SKM-1 (cell line): ENCODE data around the gene RRP15.
"Not testable (repeated sequence)": the region's sequence is repeated elsewhere in the genome, so short reads cannot be mapped to it uniquely, and the experiment has no call there.

Experiments used
- DNase-seq: peaks from one replicate; lab custom pipeline; 2025; ENCODE audit not compliant: unreplicated experiment; lab: John Stamatoyannopoulos, UW

Gene RRP15

GRCh38 chr1:218296162-218296561, 11.1 kb downstream of the RRP15 start:
- no peak for DNase-seq

DNA sequence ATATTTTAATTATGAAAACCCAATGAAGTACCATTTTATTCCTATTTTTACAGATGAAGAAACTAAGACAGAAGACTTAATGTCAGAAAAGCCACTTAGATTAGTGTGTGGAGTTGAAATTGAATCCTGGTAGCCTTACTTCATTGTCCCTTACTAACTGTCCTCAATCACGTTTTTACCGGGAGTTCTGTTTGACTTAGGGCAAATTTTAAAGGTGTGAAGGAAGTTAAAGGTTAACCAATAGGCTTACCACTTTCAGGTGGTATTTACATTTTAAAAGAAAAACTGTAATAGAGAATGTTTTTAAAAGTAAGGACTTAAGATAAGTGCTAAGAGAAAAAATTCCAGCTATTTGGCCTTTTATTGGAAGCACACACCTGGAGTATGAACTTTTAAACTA, 12.4 kb downstream of the RRP15 start:
- DNase-seq: no peak

DNA sequence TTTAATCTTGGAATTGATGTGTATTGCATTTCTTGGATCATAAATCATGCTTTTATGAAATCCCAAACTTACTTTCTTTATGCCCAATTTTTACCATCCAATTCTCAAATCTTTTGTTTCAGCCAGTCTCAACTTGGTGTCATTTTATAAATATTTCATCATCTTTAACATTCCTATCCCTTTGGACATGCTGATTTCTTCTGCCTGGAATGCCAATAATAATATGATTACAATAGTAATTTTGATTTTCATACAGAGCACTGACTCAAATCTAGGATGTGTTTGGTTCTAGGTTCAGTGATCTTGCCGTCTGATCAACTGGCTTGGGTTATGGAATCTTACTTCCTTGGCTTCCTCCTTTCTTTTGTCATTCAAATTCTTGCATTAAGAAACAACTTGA, 12.8 kb downstream of the RRP15 start:
- no peak for DNase-seq

- DNase-seq: no peak
Measured at GRCh38 chr1:218298398-218298797, 13.3 kb downstream of the RRP15 start.

GRCh38 chr1:218299416-218299815, 14.3 kb downstream of the RRP15 start:
- no peak for DNase-seq

GRCh38 chr1:218301217-218301616, 16.1 kb downstream of the RRP15 start:
- no peak for DNase-seq

- DNase-seq: no peak
Measured at GRCh38 chr1:218302155-218302554, 17.1 kb downstream of the RRP15 start.

- no peak for DNase-seq
Measured at GRCh38 chr1:218303176-218303879, 18.2 kb downstream of the RRP15 start.

DNA sequence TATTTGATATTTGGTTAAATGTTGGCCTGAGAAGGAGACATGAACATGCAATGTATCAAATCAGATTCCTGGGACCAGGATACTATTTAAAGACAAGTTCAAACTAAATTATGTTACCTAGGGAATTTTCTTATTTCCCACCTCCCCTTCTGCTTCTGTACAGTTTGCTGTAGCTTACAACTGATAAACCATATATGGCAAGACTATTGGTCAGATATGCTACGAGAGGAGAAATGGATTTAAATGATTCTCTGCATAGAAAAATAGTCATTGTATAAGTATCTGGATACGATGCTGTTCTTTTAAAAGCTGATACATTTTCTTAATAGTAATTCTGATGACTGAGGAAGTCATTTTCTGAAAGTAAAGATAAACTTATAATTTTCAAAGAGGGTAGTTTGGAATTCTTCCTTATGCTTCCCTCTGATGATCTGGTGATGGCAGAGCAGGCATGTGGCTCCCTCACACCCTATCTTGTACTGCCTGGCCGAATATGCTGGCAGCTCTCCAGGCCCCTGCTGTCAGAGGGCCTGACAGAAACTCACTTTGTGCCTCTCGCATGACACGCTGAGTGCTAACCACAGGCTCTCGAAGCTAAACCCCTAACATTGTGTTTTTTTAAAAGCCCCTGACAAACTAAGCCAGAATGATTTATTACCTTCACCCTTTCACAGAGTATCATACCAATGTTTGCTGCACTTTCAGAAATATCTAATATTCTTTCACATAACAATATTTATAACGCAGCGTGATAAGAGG, 19.4 kb downstream of the RRP15 start:
- DNase-seq: no peak

- DNase-seq: no peak
Measured at GRCh38 chr1:218305472-218306064, 20.5 kb downstream of the RRP15 start.

GRCh38 chr1:218312509-218312908, 27.4 kb downstream of the RRP15 start:
- no peak for DNase-seq

DNA sequence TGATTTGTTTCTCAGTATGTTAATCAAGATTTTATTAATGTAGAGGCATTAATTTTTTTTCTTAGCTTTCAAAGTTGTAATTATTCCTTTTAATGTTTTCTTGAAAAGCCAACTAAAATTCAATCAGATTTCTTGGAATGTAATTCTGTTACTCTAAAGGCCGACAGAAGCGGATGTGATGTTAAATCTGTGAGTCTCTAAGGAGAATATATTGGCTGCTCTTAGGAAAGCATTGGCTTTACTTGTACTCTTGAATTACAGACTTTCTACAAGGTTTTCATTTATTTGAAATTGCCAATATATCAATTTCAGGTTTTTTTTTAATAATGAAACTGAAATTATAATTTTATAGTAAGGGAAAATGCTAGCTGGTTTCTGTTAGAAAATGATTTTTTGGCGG, 29.2 kb downstream of the RRP15 start:
- DNase-seq: no peak

DNA sequence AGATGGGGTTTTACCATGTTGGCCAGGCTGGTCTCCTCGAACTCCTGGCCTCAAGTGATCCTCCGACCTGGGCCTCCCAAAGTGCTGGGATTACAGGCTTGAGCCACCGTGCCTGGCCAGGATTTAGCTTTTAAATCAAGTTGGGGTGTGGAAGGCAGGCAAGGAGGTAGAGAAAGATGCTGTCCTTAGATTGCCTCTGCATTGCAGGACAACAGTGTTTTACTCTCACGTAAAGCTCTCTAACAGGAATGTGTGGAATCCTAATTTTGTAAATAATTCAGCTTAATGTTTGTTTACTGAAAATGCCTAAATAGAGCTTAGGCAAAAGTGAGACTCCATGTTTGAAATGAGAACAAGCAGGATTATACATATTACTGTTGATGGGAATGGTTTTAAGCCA, 30.5 kb downstream of the RRP15 start:
- DNase-seq: no peak

DNA sequence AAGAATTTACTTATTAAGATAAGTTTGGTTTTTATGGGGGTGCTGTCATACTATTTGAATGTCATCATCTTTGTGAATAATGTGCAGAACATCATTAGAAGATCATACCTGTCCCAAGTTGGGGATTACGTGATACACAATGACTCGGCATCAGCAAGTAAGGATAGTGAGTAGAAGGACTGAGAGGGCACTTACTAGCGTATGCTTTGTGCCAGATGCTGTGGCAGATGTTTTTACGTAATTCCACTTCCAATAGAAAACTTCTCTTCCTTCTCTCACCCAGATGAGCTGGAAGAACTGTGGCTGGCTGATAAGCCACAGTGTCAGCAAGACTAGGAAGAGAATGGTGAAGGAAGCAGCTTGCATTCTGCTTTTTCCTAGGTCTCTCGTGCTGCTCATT, 32.0 kb downstream of the RRP15 start:
- DNase-seq: no peak

- not testable (repeated sequence) for DNase-seq
Measured at GRCh38 chr1:218320182-218320581, 35.1 kb downstream of the RRP15 start.

DNA sequence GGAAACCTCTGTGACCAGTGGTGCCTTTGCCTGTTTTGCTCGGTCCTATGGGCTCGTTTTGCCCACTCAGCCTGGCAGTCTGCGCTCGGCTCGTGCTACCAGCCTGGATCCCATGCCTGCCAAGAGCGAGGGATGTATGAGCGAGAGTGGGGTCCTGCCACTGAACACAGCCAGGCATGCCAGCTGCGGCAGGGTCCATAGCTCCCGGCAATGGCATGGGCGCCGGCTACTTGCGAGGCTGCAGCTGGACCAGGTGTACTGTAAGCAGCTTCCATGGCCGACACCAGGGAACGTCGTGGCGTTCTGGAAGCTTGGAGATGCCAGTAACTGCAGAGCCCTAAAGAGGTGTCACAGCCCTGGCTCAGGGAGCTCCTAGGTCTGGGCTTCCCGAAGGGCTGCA, 37.7 kb downstream of the RRP15 start:
- DNase-seq: no peak

DNA sequence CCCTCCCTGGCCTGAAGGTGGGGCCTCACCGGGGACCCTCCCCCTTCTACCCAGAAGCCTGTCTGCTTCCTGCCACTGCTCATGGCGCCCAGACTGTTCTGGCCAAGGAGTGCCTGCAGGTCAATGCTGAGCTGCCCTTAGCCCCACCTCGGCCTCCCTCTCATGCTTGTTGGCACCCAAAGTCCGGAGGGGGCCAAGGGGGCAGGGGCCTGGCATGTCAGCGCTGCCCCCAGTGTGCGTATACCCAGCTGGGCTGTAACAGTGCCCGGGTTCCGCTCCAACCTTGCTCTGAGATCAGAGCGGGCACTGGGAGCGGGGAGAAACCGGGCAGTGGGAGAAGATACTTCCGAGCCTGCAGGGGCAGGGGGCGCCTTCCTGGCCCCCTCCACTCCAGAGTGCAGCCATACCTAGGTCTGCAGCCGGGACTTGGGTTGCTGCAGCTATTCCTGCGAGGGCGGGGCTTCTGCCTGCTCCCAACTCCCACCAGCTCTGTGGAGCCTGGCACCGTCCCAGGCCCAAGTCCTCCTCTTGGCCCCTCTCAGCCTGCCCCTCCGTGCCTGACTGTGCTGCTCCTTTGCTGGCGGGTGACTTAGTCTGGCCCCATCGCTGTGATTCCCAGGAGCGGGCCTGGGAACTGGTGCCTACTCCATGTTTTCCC, 38.6 kb downstream of the RRP15 start:
- DNase-seq: no peak

GRCh38 chr1:218324226-218324580, 39.1 kb downstream of the RRP15 start:
- DNase-seq: no peak

- DNase-seq: no peak
Measured at GRCh38 chr1:218328769-218329168, 43.7 kb downstream of the RRP15 start.

DNA sequence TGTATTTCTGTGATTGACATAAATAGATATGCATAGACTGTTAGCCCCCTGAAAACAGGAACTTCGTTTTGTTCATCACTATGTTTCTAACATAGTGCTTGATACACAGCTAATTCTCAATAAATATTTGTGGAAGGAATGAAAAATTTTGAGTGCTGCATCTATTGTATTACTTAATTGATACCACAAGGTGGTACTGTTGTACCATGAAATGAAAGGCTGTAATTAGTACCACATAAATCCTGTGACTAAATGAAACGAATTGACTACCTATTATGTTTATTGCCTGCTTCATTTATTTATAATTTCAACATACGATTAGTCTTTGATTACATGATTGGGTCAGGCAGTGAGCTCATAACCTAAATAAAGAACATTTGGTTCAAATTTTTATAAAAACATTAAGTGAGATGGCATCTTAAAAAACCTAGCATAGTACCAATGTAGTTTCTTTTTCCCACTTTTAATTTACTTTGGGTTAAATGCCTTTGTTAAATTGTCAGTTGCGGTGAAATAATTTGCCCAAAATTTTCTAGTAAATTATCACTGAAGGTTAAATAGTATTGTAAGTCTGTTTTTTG, 45.0 kb downstream of the RRP15 start:
- peak; percentile 44 for DNase-seq

DNA sequence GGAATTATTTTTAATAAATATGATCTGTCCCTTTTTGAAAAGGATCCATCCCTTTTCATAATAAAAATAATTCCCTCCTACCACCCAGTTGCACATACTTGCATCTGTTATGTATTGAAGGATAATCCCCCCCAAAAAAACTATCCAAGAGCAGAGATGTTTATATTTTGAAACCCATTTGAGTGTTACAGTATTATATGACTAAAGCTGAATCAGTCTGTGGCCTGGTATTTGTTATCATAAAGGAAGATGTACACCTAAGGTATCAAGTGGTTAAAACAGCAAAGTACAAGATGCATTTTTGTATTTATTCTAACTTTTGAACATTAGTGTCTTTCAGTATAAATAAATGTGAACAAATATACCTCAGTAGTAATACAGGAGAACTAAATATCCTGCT, 47.3 kb downstream of the RRP15 start:
- no peak for DNase-seq

GRCh38 chr1:218336328-218336727, 51.2 kb downstream of the RRP15 start:
- no peak for DNase-seq
